ENCODE measurements around the gene ZNF783.
"Not testable (repeated sequence)": the region's sequence is repeated elsewhere in the genome, so short reads cannot be mapped to it uniquely, and the experiment has no call there.

Gene ZNF783

GRCh38 chr7:149330914-149331567 lies 69.0 kb downstream of the ZNF783 start:
- Histone ChIP-seq H3K4me1 (ENCODE audit: control insufficient read depth, insufficient read depth, low read length, poor library complexity, severe bottlenecking) (no peaks in the 10 kb centered on the region), H3K4me3 (ENCODE audit: extremely low read depth, insufficient read depth, low read length, poor library complexity, severe bottlenecking) (no peak overlapping the region), H3K9me3 (ENCODE audit: control insufficient read depth, low read length) (no peaks in the 10 kb centered on the region), H3K36me3 (ENCODE audit: control insufficient read depth, insufficient read depth, low read length) (no peaks in the 10 kb centered on the region), H3K27ac (ENCODE audit: low read depth, low read length, severe bottlenecking) (no peak overlapping the region)
- WGBS, 2 experiments (ENCODE audit: insufficient coverage in 2 of 2) = no CpG with 5 or more reads among the region's 2 CpGs

- H3K4me1 ChIP-seq (ENCODE audit: control insufficient read depth, insufficient read depth, low read length, poor library complexity, severe bottlenecking); H3K27ac ChIP-seq (ENCODE audit: low read depth, low read length, severe bottlenecking); H3K36me3 ChIP-seq (ENCODE audit: control insufficient read depth, insufficient read depth, low read length); H3K4me3 ChIP-seq (ENCODE audit: extremely low read depth, insufficient read depth, low read length, poor library complexity, severe bottlenecking); H3K9me3 ChIP-seq (ENCODE audit: control insufficient read depth, low read length): not testable (repeated sequence)
- WGBS, 2 experiments (ENCODE audit: insufficient coverage in 2 of 2) = 100% methylated on average over 1 of the region's 18 CpGs; no CpG with 5 or more reads in 1 of the 2 experiments
These were observed 70.8 kb downstream of the ZNF783 start for GRCh38 chr7:149332602-149333320.

GRCh38 chr7:149333321-149333717 lies 71.3 kb downstream of the ZNF783 start:
- Histone ChIP-seq H3K4me3 (ENCODE audit: extremely low read depth, insufficient read depth, low read length, poor library complexity, severe bottlenecking) (no peak overlapping the region), H3K9me3 (ENCODE audit: control insufficient read depth, low read length) (no peaks in the 10 kb centered on the region), H3K27ac (ENCODE audit: low read depth, low read length, severe bottlenecking) (no peak overlapping the region), H3K36me3 (ENCODE audit: control insufficient read depth, insufficient read depth, low read length) (no peaks in the 10 kb centered on the region), H3K4me1 (ENCODE audit: control insufficient read depth, insufficient read depth, low read length, poor library complexity, severe bottlenecking) (no peaks in the 10 kb centered on the region)

GRCh38 chr7:149334219-149334618 lies 72.2 kb downstream of the ZNF783 start:
- Histone ChIP-seq H3K27ac (ENCODE audit: low read depth, low read length, severe bottlenecking) (no peak overlapping the region), H3K9me3 (ENCODE audit: control insufficient read depth, low read length) (no peaks in the 10 kb centered on the region), H3K36me3 (ENCODE audit: control insufficient read depth, insufficient read depth, low read length) (no peaks in the 10 kb centered on the region), H3K4me3 (ENCODE audit: extremely low read depth, insufficient read depth, low read length, poor library complexity, severe bottlenecking) (no peak overlapping the region), H3K4me1 (ENCODE audit: control insufficient read depth, insufficient read depth, low read length, poor library complexity, severe bottlenecking) (no peaks in the 10 kb centered on the region)
- 57 to 73% methylated on average over 2 of the region's 2 CpGs for WGBS, 2 experiments (ENCODE audit: insufficient coverage in 2 of 2)

Data from mesodermal cell (in vitro differentiated cells).